Measurements from ENCODE around the gene ORM2. TPM values are rescaled to one million over a fixed set of nuclear protein-coding genes. Genes with fewer than 3 reads are reported as not detected.

Gene ORM2
- total and polyA plus RNA-seq, 2 of the 4 experiments (the other 2 are of a cell fraction), result not detected

GRCh38 chr9:114356792-114357191 is 27.1 kb downstream of the ORM2 start:
- no peak overlapping the region for H4K5ac ChIP-seq (ENCODE audit: low read depth, low read length)
- no peak overlapping the region for H3K18ac ChIP-seq (ENCODE audit: low read depth, low read length)
- no peak overlapping the region for H3K14ac ChIP-seq (replicated peaks; ENCODE audit: low read depth, low read length)
- no peaks in the 10 kb centered on the region; a peak in 1 of 4 replicates for H3K79me1 ChIP-seq (ENCODE audit: low read depth in 1 of 2, low read length in 2 of 2)
- H3K9me1 ChIP-seq (ENCODE audit: insufficient read depth, low read length), result no peaks in the 10 kb centered on the region
- peaks cover 2% of the 10 kb centered on the region; the same call in 1 of the 2 replicates for H3K4me1 ChIP-seq (ENCODE audit: control insufficient read depth, insufficient read depth, low read length)
- H3K9me3 ChIP-seq (ENCODE audit: control insufficient read depth, insufficient read depth, low read length), result no peaks in the 10 kb centered on the region
- no peak overlapping the region for H3K4me2 ChIP-seq (ENCODE audit: low read depth, low read length)
- no peak overlapping the region for H3K4ac ChIP-seq (ENCODE audit: low read depth, low read length)
- no peak overlapping the region for H2AFZ ChIP-seq (replicated peaks; ENCODE audit: low read length, poor library complexity)
- H2AK9ac ChIP-seq (replicated peaks; ENCODE audit: low read depth, low read length, poor library complexity), result no peak overlapping the region
- in situ Hi-C loops (cut with MboI; ENCODE audit: low sequenced_read_pairs) (no loop called here), dilution Hi-C loops (cut with HindIII; ENCODE audit: low sequenced_read_pairs, unreplicated experiment) (no loop called here), intact Hi-C loops (cut with micrococcal nuclease) (no loop called here)
- no peak overlapping the region for H4K8ac ChIP-seq (ENCODE audit: low read depth in 2 of 2, low read length in 2 of 2)
- BruUV-seq (replicated peaks), result no TSS peak
- POLR2A ChIA-PET (ENCODE audit: unreplicated experiment), result no interaction called here
- H3K36me3 ChIP-seq (ENCODE audit: control insufficient read depth, insufficient read depth, low read length), result peaks cover 60% of the 10 kb centered on the region
- no peak overlapping the region for H3K56ac ChIP-seq (ENCODE audit: extremely low read depth, insufficient read depth, low read length)
- no peak for TF ChIP-seq RCOR1 (IDR thresholded peaks at IDR 0.05; ENCODE audit: insufficient replicate concordance, low read length)
- no peak for TF ChIP-seq POLR2A (IDR thresholded peaks at IDR 0.05; ENCODE audit: low read depth, low read length)
- no peak for TF ChIP-seq MAFK (IDR thresholded peaks at IDR 0.05; ENCODE audit: low read depth, low read length)
- TF ChIP-seq CTCF (conservative IDR thresholded peaks at IDR 0.05; ENCODE audit: low read depth, low read length), result no peak
- TF ChIP-seq FOS (IDR thresholded peaks at IDR 0.05; ENCODE audit: low read depth, low read length), result no peak
- no peak for TF ChIP-seq SMC3 (IDR thresholded peaks at IDR 0.05; ENCODE audit: low read depth, low read length)
- no CpG with 5 or more reads among the region's 6 CpGs for WGBS, 2 experiments (ENCODE audit: extremely low coverage in 2 of 2, insufficient read length in 1 of 2)
- H4K91ac ChIP-seq (ENCODE audit: insufficient read depth, low read depth, low read length), result no peak overlapping the region
- H4K20me1 ChIP-seq (ENCODE audit: insufficient read depth, low read length), result no peaks in the 10 kb centered on the region
- H2BK15ac ChIP-seq (ENCODE audit: low read depth, low read length), result no peak overlapping the region
- H3K9ac ChIP-seq (ENCODE audit: low read depth, low read length), result no peak overlapping the region
- no peak overlapping the region for H3K27ac ChIP-seq (ENCODE audit: insufficient read depth, low read length)
- H2BK20ac ChIP-seq (ENCODE audit: low read depth, low read length), result no peak overlapping the region
- no peak overlapping the region for H2BK5ac ChIP-seq (ENCODE audit: low read depth, low read length, poor library complexity, severe bottlenecking)
- H2AK5ac ChIP-seq (ENCODE audit: low read depth, low read length), result no peak overlapping the region
- no peak overlapping the region for H3K23ac ChIP-seq (ENCODE audit: low read depth, low read length)
- DNase-seq, result no peak
- no peak overlapping the region for H3K4me3 ChIP-seq (ENCODE audit: insufficient read depth, low read depth, low read length)
- H3K27me3 ChIP-seq (ENCODE audit: control insufficient read depth, insufficient read depth, low read length), result no peaks in the 10 kb centered on the region
- H2BK120ac ChIP-seq (ENCODE audit: low read depth, low read length), result no peak overlapping the region
- CTCF ChIA-PET, result no interaction called here
- ATAC-seq (ENCODE audit: low read depth), result no peak

All from IMR-90 (cell line).